ENCODE results near the gene ARL13B.
"Not testable (repeated sequence)": the region's sequence is repeated elsewhere in the genome, so short reads cannot be mapped to it uniquely, and the experiment has no call there.

ARL13B gene

GRCh38 chr3:93979850-93980676, at the start of gene ARL13B:
TSS of gene ARL13B (plus strand) at chr3:93980155. CDS start at chr3:93980424, 269 bp downstream.
- no peaks in the 10 kb centered on the region for H3K36me3 ChIP-seq (ENCODE audit: insufficient read depth, insufficient read length, low read length)
- TF ChIP-seq YY1 (IDR thresholded peaks at IDR 0.05; ENCODE audit: insufficient read depth, insufficient read length) (no peak), ZNF274 (IDR thresholded peaks at IDR 0.05; ENCODE audit: low read depth, low read length) (no peak), SUZ12 (IDR thresholded peaks at IDR 0.05; ENCODE audit: extremely low read depth, insufficient read depth, insufficient read length) (no peak)
- DNase-seq (ENCODE audit: low read depth, low spot score): peak; percentile 97
- H3K9ac ChIP-seq (ENCODE audit: insufficient read length, low read depth): peak within 1 kb of the TSS; percentile 83
- no peaks in the 10 kb centered on the region for H3K4me1 ChIP-seq (ENCODE audit: insufficient read depth, insufficient read length)
- H3K4me3 ChIP-seq (ENCODE audit: insufficient read length, low read depth): peak within 1 kb of the TSS; percentile 89
- no peaks in the 10 kb centered on the region for H3K27me3 ChIP-seq (ENCODE audit: insufficient read depth, insufficient read length)
- no peaks in the 10 kb centered on the region for H3K9me3 ChIP-seq (ENCODE audit: insufficient read depth, low read length)

DNA sequence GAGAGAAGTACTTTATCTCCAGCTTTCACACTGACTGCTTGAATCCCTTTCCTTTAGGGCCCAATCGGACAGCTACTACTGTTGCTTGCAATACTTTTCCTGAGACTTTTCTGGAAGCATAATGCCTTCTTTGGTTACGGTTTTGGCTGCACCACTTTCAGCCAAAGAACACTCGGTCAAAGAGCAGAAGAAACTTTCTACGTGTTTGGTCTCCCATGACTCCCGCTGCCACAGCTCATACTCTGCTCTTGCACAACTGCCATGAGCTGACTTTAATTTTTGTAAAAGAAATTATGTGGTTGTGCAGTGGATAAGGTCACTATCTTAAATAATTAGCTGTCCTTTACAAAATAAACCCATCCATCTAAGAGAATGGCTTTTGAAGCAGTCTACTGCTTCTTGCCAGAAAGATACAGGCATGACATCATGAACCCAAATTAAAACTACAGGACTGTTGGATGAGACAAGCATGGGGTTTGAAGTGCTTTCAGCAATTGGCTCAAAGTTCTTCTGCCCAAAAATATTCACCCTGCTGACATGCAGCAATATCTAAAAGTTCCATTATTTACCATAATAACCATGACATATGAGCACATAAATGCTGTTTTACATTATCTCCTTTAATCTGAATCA, 48.2 kb upstream of the ARL13B start:
- H3K9me3 ChIP-seq (ENCODE audit: insufficient read depth, low read length): peaks cover 7% of the 10 kb centered on the region; the same call in 1 of the 2 replicates
- TF ChIP-seq ZNF274 (IDR thresholded peaks at IDR 0.05; ENCODE audit: low read depth, low read length) (no peak), SUZ12 (IDR thresholded peaks at IDR 0.05; ENCODE audit: extremely low read depth, insufficient read depth, insufficient read length) (no peak), YY1 (IDR thresholded peaks at IDR 0.05; ENCODE audit: insufficient read depth, insufficient read length) (no peak)
- no peaks in the 10 kb centered on the region for H3K4me1 ChIP-seq (ENCODE audit: insufficient read depth, insufficient read length)
- no peaks in the 10 kb centered on the region for H3K27me3 ChIP-seq (ENCODE audit: insufficient read depth, insufficient read length)
- no peak overlapping the region for H3K9ac ChIP-seq (ENCODE audit: insufficient read length, low read depth)
- no peak for DNase-seq (ENCODE audit: low read depth, low spot score)
- H3K36me3 ChIP-seq (ENCODE audit: insufficient read depth, insufficient read length, low read length): no peaks in the 10 kb centered on the region
- no peak overlapping the region for H3K4me3 ChIP-seq (ENCODE audit: insufficient read length, low read depth)

DNA sequence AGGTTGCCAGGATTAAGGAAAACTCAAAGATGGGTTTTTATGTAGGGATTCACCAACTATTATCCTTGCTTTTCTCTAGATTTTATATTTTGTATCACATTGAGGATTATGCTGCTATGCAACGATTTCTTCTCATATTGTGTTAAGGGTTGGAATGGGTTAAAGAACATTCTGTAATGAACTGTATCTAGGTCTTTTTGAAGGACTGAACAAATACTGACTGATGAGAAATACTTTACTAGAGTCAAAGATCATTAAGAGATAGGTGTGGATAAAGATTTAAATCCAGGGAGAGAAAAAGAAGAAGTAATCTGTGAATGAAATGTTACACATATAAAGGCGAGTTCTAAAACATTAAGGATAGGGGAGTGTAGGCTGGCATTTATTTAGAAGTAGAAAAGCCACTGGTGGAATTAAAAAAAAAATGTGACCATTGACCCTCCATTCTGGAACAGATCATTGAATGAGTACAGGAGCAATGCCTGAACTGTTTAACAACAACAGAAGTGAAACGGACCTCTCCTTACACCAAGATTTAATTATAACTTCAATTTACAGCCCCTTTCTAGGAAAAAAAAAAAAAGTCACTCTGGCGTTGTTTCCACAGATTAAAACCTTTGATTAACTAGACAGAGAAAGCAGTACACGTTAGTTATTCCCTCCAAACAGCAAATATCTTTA, 45.4 kb upstream of the ARL13B start:
- no peaks in the 10 kb centered on the region for H3K4me1 ChIP-seq (ENCODE audit: insufficient read depth, insufficient read length)
- TF ChIP-seq SUZ12 (IDR thresholded peaks at IDR 0.05; ENCODE audit: extremely low read depth, insufficient read depth, insufficient read length) (no peak), YY1 (IDR thresholded peaks at IDR 0.05; ENCODE audit: insufficient read depth, insufficient read length) (no peak), ZNF274 (IDR thresholded peaks at IDR 0.05; ENCODE audit: low read depth, low read length) (no peak)
- no peaks in the 10 kb centered on the region for H3K36me3 ChIP-seq (ENCODE audit: insufficient read depth, insufficient read length, low read length)
- no peak overlapping the region for H3K4me3 ChIP-seq (ENCODE audit: insufficient read length, low read depth)
- no peak overlapping the region for H3K9ac ChIP-seq (ENCODE audit: insufficient read length, low read depth)
- no peak for DNase-seq (ENCODE audit: low read depth, low spot score)
- H3K27me3 ChIP-seq (ENCODE audit: insufficient read depth, insufficient read length): no peaks in the 10 kb centered on the region
- H3K9me3 ChIP-seq (ENCODE audit: insufficient read depth, low read length): peaks cover 19% of the 10 kb centered on the region; the same call in 1 of the 2 replicates

GRCh38 chr3:93936549-93936948, 43.4 kb upstream of the ARL13B start:
- no peak for DNase-seq (ENCODE audit: low read depth, low spot score)
- H3K4me3 ChIP-seq (ENCODE audit: insufficient read length, low read depth): no peak overlapping the region
- H3K9ac ChIP-seq (ENCODE audit: insufficient read length, low read depth): no peak overlapping the region
- no peaks in the 10 kb centered on the region for H3K27me3 ChIP-seq (ENCODE audit: insufficient read depth, insufficient read length)
- H3K9me3 ChIP-seq (ENCODE audit: insufficient read depth, low read length): peaks cover 20% of the 10 kb centered on the region; the same call in 1 of the 2 replicates
- H3K4me1 ChIP-seq (ENCODE audit: insufficient read depth, insufficient read length): no peaks in the 10 kb centered on the region
- H3K36me3 ChIP-seq (ENCODE audit: insufficient read depth, insufficient read length, low read length): no peaks in the 10 kb centered on the region
- no peak for TF ChIP-seq ZNF274 (IDR thresholded peaks at IDR 0.05; ENCODE audit: low read depth, low read length)
- no peak for TF ChIP-seq SUZ12 (IDR thresholded peaks at IDR 0.05; ENCODE audit: extremely low read depth, insufficient read depth, insufficient read length)
- TF ChIP-seq YY1 (IDR thresholded peaks at IDR 0.05; ENCODE audit: insufficient read depth, insufficient read length): no peak

DNA sequence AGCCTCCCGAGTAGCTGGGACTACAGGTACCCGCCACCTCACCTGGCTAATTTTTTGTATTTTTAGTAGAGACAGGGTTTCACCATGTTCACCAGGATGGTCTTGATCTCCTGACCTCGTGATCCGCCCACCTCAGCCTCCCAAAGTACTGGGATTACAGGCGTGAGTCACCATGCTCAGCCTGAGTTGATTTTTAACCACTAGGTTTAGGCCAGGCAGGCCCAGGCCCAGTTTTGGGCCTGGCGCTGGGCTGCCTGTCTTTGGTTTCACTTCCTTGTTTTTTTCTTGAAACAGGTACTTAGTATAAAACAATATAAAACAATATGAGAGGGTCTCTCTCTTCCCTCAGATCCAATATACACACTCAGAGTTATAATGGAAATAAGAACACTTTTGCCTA, 42.5 kb upstream of the ARL13B start:
- H3K27me3 ChIP-seq (ENCODE audit: insufficient read depth, insufficient read length); H3K9ac ChIP-seq (ENCODE audit: insufficient read length, low read depth); H3K4me3 ChIP-seq (ENCODE audit: insufficient read length, low read depth); H3K4me1 ChIP-seq (ENCODE audit: insufficient read depth, insufficient read length); DNase-seq (ENCODE audit: low read depth, low spot score); H3K36me3 ChIP-seq (ENCODE audit: insufficient read depth, insufficient read length, low read length): not testable (repeated sequence)
- H3K9me3 ChIP-seq (ENCODE audit: insufficient read depth, low read length): peaks cover 28% of the 10 kb centered on the region; the same call in 1 of the 2 replicates

- peaks cover 12% of the 10 kb centered on the region; the same call in 1 of the 2 replicates for H3K9me3 ChIP-seq (ENCODE audit: insufficient read depth, low read length)
- not testable (repeated sequence) for H3K4me1 ChIP-seq (ENCODE audit: insufficient read depth, insufficient read length); H3K36me3 ChIP-seq (ENCODE audit: insufficient read depth, insufficient read length, low read length); H3K9ac ChIP-seq (ENCODE audit: insufficient read length, low read depth); H3K4me3 ChIP-seq (ENCODE audit: insufficient read length, low read depth); H3K27me3 ChIP-seq (ENCODE audit: insufficient read depth, insufficient read length)
- peak; percentile 32 for DNase-seq (ENCODE audit: low read depth, low spot score)
Observed at GRCh38 chr3:93949958-93950357, 30.0 kb upstream of the ARL13B start.

DNA sequence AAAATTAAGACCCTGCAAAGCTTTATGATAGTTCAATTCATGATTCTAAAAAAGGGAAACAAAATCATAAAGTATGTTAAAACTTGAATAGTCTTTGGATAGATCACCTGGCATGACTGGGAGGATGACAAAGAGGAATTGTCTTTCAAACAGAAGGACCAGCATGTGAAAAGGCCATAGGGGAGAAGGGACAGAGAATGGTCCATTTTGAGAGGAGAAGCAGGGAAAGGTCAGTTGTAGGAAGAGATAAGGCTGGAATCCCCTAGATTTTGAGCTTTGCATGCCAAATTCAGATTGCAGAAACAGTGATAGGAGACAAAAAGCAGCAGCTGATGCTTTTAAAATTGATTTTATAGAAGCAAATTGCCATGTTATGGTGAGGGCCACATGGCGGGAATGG, 18.9 kb upstream of the ARL13B start:
- Histone ChIP-seq H3K4me1 (ENCODE audit: insufficient read depth, insufficient read length) (no peaks in the 10 kb centered on the region), H3K9me3 (ENCODE audit: insufficient read depth, low read length) (no peaks in the 10 kb centered on the region), H3K4me3 (ENCODE audit: insufficient read length, low read depth) (no peak overlapping the region), H3K9ac (ENCODE audit: insufficient read length, low read depth) (no peak overlapping the region), H3K27me3 (ENCODE audit: insufficient read depth, insufficient read length) (no peaks in the 10 kb centered on the region), H3K36me3 (ENCODE audit: insufficient read depth, insufficient read length, low read length) (no peaks in the 10 kb centered on the region)
- TF ChIP-seq YY1 (IDR thresholded peaks at IDR 0.05; ENCODE audit: insufficient read depth, insufficient read length) (no peak), SUZ12 (IDR thresholded peaks at IDR 0.05; ENCODE audit: extremely low read depth, insufficient read depth, insufficient read length) (no peak), ZNF274 (IDR thresholded peaks at IDR 0.05; ENCODE audit: low read depth, low read length) (no peak)
- DNase-seq (ENCODE audit: low read depth, low spot score): no peak
